GM12878 (cell line): Measurements from ENCODE around the gene GID8. TPM values are rescaled to one million over a fixed set of nuclear protein-coding genes. Genes with fewer than 3 reads are reported as not detected.

Source experiments
- ATAC-seq: fragments of 200-7000 bp; cut with Tn5 transposase; 3 replicates; pipeline ENCODE4 v1.9.1; 2020; ENCODE audit warnings: mild to moderate bottlenecking, moderate library complexity
- BruUV-seq: library from RNA; stranded (reverse); fragments of 400-500 nt; replicated peaks from 2 replicates; lab custom pipeline; 2021; lab: Mats Ljungman, UMichigan
- CTCF ChIA-PET: fragments of 300-600 bp; sonication (Branson Sonifier 250); formaldehyde crosslinking; extraction: SDS; loops from one replicate; lab custom pipeline; 2021; ENCODE audit warnings: inconsistent platforms; lab: Yijun Ruan, JAX
- POLR2A ChIA-PET: fragments of 350-600 bp; formaldehyde crosslinking; extraction: SDS; loops from one replicate; lab custom pipeline; 2021; ENCODE audit warnings: inconsistent platforms; lab: Charles Lee
- RAD21 ChIA-PET: fragments of 300-600 bp; sonication (Branson Sonifier 250); formaldehyde crosslinking; loops from one replicate; lab custom pipeline; 2023; ENCODE audit warnings: antibody characterized with exemption; ENCODE audit not compliant: unreplicated experiment; lab: Charles Lee
- SMC1A ChIA-PET: fragments of 300-600 bp; sonication (Branson Sonifier 250); formaldehyde crosslinking; loops from one replicate; lab custom pipeline; 2023; ENCODE audit not compliant: unreplicated experiment, uncharacterized antibody; lab: Charles Lee
- DNase-seq: peaks from one replicate; pipeline ENCODE4 v3.0.0-alpha.2; 2011; ENCODE audit warnings: low read depth, low spot score
- FAIRE-seq: peaks from 3 replicates; lab custom pipeline; 2011; peaks lifted over from hg19 to GRCh38; lab: Jason Lieb, UNC
- H2AFZ ChIP-seq: 2 replicates; pipeline ENCODE4 v1.6.0; 2011; ENCODE audit warnings: low read depth, low read length, control low read depth; ENCODE audit not compliant: control insufficient read depth
- H3K27ac ChIP-seq: 2 replicates; pipeline ENCODE4 v1.5.1; 2011; ENCODE audit warnings: control low read depth; ENCODE audit not compliant: control insufficient read depth, insufficient read depth
- H3K27me3 ChIP-seq, 2 experiments: replicated peaks in 1 of 2; 2 replicates each; pipeline versions ENCODE4 v1.6.0 to v1.6.1; 2011; ENCODE audit warnings: low read length in 1 of 2; ENCODE audit not compliant: control insufficient read depth in 2 of 2, insufficient read depth in 2 of 2
- H3K36me3 ChIP-seq, 2 experiments: 2 replicates each; pipeline ENCODE4 v1.5.1; 2011; ENCODE audit warnings: low read length in 1 of 2; ENCODE audit not compliant: control insufficient read depth in 2 of 2, insufficient read depth in 2 of 2
- H3K4me1 ChIP-seq: 2 replicates; pipeline ENCODE4 v1.6.1; 2011; ENCODE audit warnings: mild to moderate bottlenecking, low read length, moderate library complexity, mixed read lengths; ENCODE audit not compliant: control insufficient read depth, insufficient read depth
- H3K4me2 ChIP-seq: 2 replicates; pipeline ENCODE4 v1.6.0; 2011; ENCODE audit warnings: control low read depth; ENCODE audit not compliant: control insufficient read depth, insufficient read depth
- H3K4me3 ChIP-seq: fragments of 200-600 bp; sonication (generic); 2 replicates; pipeline ENCODE4 v1.5.1; 2016
- H3K79me2 ChIP-seq: 2 replicates; pipeline ENCODE4 v1.6.0; 2011; ENCODE audit warnings: low read length; ENCODE audit not compliant: control insufficient read depth, insufficient read depth
- H3K9ac ChIP-seq: 2 replicates; pipeline ENCODE4 v1.8.0; 2011; ENCODE audit warnings: low read length, control low read depth, mixed read lengths; ENCODE audit not compliant: control insufficient read depth, insufficient read depth
- H3K9me3 ChIP-seq: replicated peaks from 3 replicates; pipeline ENCODE4 v1.5.1; 2011; ENCODE audit warnings: mild to moderate bottlenecking, low read length; ENCODE audit not compliant: control insufficient read depth, insufficient read depth
- H4K20me1 ChIP-seq: 2 replicates; pipeline ENCODE4 v1.6.0; 2011; ENCODE audit not compliant: control insufficient read depth, insufficient read depth
- POLR2A ChIP-seq: IDR thresholded peaks from 2 replicates; pipeline ENCODE4 v1.6.1; 2011; ENCODE audit warnings: low read depth, mild to moderate bottlenecking, low read length
- WGBS: methylation state at CpG from one replicate; pipeline ENCODE4 v1.1.6; 2016; ENCODE audit warnings: low lambda C conversion rate; ENCODE audit not compliant: insufficient replicate concordance, insufficient coverage; ENCODE audit errors: missing lambda C conversion rate; 5-methylcytosine and 5-hydroxymethylcytosine counted together
- in situ Hi-C: fragments of 300-500 bp; cut with MboI; formaldehyde crosslinking; loops from 9 replicates; pipeline ENCODE4 v1.14.3; 2018; ENCODE audit warnings: mixed read lengths
- intact Hi-C: fragments of 100-400 bp; cut with micrococcal nuclease; formaldehyde crosslinking; loops from one replicate; pipeline ENCODE4 v1.14.2; 2022; ENCODE audit not compliant: unreplicated experiment
- polyA plus RNA-seq, 11 experiments: library from polyadenylated mRNA; depleted of rRNA in 4 of 11; unstranded in 6 of 11; stranded (reverse) in 5 of 11; fragments of >200 nt; fragmentation: Nextera tagmentation in 4 of 11; fragmentation: Illumina TruSeq in 1 of 11; extraction: Ambion mirVana in 4 of 11; extraction: Trizol in 1 of 11; gene quantifications; 1 replicate in 1 of 11; 2 replicates in 10 of 11; pipeline versions ENCODE4 v1.2.1 to v1.2.3, GENCODE V29; 2011 to 2016; ENCODE audit warnings: inconsistent platforms in 2 of 11, missing spikeins in 2 of 11, low read depth in 1 of 11
- total RNA-seq, 4 experiments: library from RNA; depleted of rRNA in 3 of 4; stranded (reverse); fragments of >200 nt in 3 of 4; fragmentation: Illumina TruSeq in 1 of 4; extraction: Trizol in 1 of 4; gene quantifications; 2 replicates each; pipeline versions ENCODE4 v1.2.1 to v1.2.3, GENCODE V29; 2013 to 2021
- TF ChIP-seq, protein P1 (sequence below): IDR thresholded peaks from 2 replicates; pipeline ENCODE4 v1.6.1; 2011; ENCODE audit warnings: borderline replicate concordance, low read depth, mild to moderate bottlenecking, moderate library complexity, low read length; ENCODE audit not compliant: insufficient read depth, poor library complexity, severe bottlenecking

GID8 gene
- total and polyA plus RNA-seq, 10 of the 15 experiments (the other 5 are each of a cell fraction or from before 2014, with no cell fraction given) = 12.0 to 33.8 (median 22.2) TPM

DNA sequence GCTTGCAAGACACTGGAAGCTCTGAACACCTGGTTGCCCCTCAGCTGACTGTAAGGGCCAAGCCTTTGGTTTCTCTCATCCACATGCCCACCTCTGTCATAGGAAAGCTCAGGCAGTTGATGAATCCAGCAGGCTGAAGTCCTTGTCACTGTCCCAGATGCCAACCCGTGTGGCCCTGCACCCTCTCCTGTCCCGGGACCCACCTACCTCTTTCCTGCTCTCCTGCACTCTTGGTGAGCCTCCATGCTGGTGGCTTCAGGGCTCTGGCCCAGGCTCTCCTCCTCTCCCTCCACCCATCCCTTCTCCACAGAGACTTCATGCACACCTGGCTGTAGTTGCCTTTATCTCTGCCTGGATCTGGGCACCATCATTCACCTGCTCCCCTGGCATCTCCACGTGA, 4.0 kb upstream of the GID8 start:
- 95% methylated on average over 3 of the region's 3 CpGs for WGBS
- SMC1A ChIA-PET = interaction anchor here (1.9 to 2.6 kb wide), 3 partner anchors 14 to 34 kb away, joined by 5 to 14 read pairs (median 10); no protein-coding TSS in a partner anchor

More for the DNA sequence above, 4.0 kb upstream of the GID8 start:
- Histone ChIP-seq H3K79me2 (peaks cover 96% of the 10 kb centered on the region), H2AFZ (no peak overlapping the region), H3K4me3 (no peak overlapping the region), H4K20me1 (no peaks in the 10 kb centered on the region), H3K27ac (no peak overlapping the region), H3K4me1 (peaks cover 2% of the 10 kb centered on the region), H3K4me2 (peak overlapping the region; percentile 15; the same call in 1 of the 2 replicates), H3K36me3 (no peaks in the 10 kb centered on the region; a peak in 1 of 4 replicates), H3K27me3 (no peaks in the 10 kb centered on the region), H3K9ac (no peak overlapping the region), H3K9me3 (no peaks in the 10 kb centered on the region)
- ATAC-seq (no peak), DNase-seq (no peak), FAIRE-seq (no peak)
- RAD21 ChIA-PET = interaction anchor here (2.2 kb wide), 1 partner anchor 15 kb away, joined by 5 read pairs; no protein-coding TSS in a partner anchor
- 0 out of 2 replicates have a peak, but pooled peaks have one; percentile 25 for TF ChIP-seq POLR2A
- TF ChIP-seq, protein P1, sequence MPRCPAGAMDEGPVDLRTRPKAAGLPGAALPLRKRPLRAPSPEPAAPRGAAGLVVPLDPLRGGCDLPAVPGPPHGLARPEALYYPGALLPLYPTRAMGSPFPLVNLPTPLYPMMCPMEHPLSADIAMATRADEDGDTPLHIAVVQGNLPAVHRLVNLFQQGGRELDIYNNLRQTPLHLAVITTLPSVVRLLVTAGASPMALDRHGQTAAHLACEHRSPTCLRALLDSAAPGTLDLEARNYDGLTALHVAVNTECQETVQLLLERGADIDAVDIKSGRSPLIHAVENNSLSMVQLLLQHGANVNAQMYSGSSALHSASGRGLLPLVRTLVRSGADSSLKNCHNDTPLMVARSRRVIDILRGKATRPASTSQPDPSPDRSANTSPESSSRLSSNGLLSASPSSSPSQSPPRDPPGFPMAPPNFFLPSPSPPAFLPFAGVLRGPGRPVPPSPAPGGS = no peak
- no TSS peak for BruUV-seq
- POLR2A ChIA-PET = interaction anchor here (0.7 to 2.1 kb wide), 4 partner anchors 14 to 284 kb away, joined by 3 to 7 read pairs (median 5); no protein-coding TSS in a partner anchor
- CTCF ChIA-PET = interaction anchor here (0.8 to 2.8 kb wide), 7 partner anchors 9 to 48 kb away, joined by 3 to 14 read pairs (median 5); no protein-coding TSS in a partner anchor
- in situ Hi-C loops = no loop called here
- intact Hi-C loops = no loop called here
